ENCODE measurements around the gene KDM4B. TPM values are rescaled to one million over a fixed set of nuclear protein-coding genes. Genes with fewer than 3 reads are reported as not detected.
"Not testable (repeated sequence)": the region's sequence is repeated elsewhere in the genome, so short reads cannot be mapped to it uniquely, and the experiment has no call there.

KDM4B gene
- total and polyA plus RNA-seq, 9 donors = 5.2 to 62.9 (median 46.4) TPM

- WGBS, 3 donors = 87 to 91% (median 88%) methylated on average over 5 of the region's 5 CpGs
- TF ChIP-seq CTCF (IDR thresholded peaks at IDR 0.05) (no peak), EP300 (IDR thresholded peaks at IDR 0.05) (no peak), POLR2A (IDR thresholded peaks at IDR 0.05) (no peak)
- Histone ChIP-seq H3K4me1 (ENCODE audit: insufficient read depth) (no peaks in the 10 kb centered on the region), H3K27me3 (no peaks in the 10 kb centered on the region), H3K4me3 (no peak overlapping the region), H3K36me3 (no peaks in the 10 kb centered on the region), H3K9me3 (no peaks in the 10 kb centered on the region), H3K27ac (no peak overlapping the region)
- no peak for DNase-seq
- intact Hi-C loops (cut with DNase I) = no loop called here
Measured at GRCh38 chr19:5191091-5191490, 222.2 kb downstream of the KDM4B start.

- 84 to 89% (median 86%) methylated on average over 5 of the region's 5 CpGs for WGBS, 3 donors
Measured at GRCh38 chr19:5192568-5192967, 223.7 kb downstream of the KDM4B start.

GRCh38 chr19:5193192-5193591, 224.3 kb downstream of the KDM4B start:
- H3K36me3 ChIP-seq = no peaks in the 10 kb centered on the region
- 54 to 67% (median 58%) methylated on average over 7 of the region's 7 CpGs for WGBS, 3 donors
- no peak overlapping the region for H3K4me3 ChIP-seq
- H3K27ac ChIP-seq = no peak overlapping the region
- no peaks in the 10 kb centered on the region for H3K4me1 ChIP-seq (ENCODE audit: insufficient read depth)
- TF ChIP-seq POLR2A (IDR thresholded peaks at IDR 0.05) = no peak
- TF ChIP-seq EP300 (IDR thresholded peaks at IDR 0.05) = no peak
- no peak for TF ChIP-seq CTCF (IDR thresholded peaks at IDR 0.05)
- H3K27me3 ChIP-seq = no peaks in the 10 kb centered on the region
- no peaks in the 10 kb centered on the region for H3K9me3 ChIP-seq
- DNase-seq = no peak
- intact Hi-C loops (cut with DNase I) = no loop called here

More at GRCh38 chr19:5192568-5192967, 223.7 kb downstream of the KDM4B start:
- DNase-seq = no peak
- H3K36me3 ChIP-seq = no peaks in the 10 kb centered on the region
- no peak overlapping the region for H3K4me3 ChIP-seq
- intact Hi-C loops (cut with DNase I) = no loop called here
- TF ChIP-seq POLR2A (IDR thresholded peaks at IDR 0.05) = no peak
- TF ChIP-seq EP300 (IDR thresholded peaks at IDR 0.05) = no peak
- no peak for TF ChIP-seq CTCF (IDR thresholded peaks at IDR 0.05)
- H3K27ac ChIP-seq = no peak overlapping the region
- H3K4me1 ChIP-seq (ENCODE audit: insufficient read depth) = no peaks in the 10 kb centered on the region
- H3K9me3 ChIP-seq = no peaks in the 10 kb centered on the region
- H3K27me3 ChIP-seq = no peaks in the 10 kb centered on the region

- TF ChIP-seq CTCF (IDR thresholded peaks at IDR 0.05) = no peak
- TF ChIP-seq POLR2A (IDR thresholded peaks at IDR 0.05) = no peak
- TF ChIP-seq EP300 (IDR thresholded peaks at IDR 0.05) = no peak
- 89 to 93% (median 90%) methylated on average over 4 of the region's 4 CpGs for WGBS, 3 donors
- DNase-seq = no peak
- Histone ChIP-seq H3K36me3 (no peaks in the 10 kb centered on the region), H3K4me1 (ENCODE audit: insufficient read depth) (no peaks in the 10 kb centered on the region), H3K9me3 (no peaks in the 10 kb centered on the region), H3K27me3 (no peaks in the 10 kb centered on the region), H3K27ac (no peak overlapping the region), H3K4me3 (no peak overlapping the region)
- intact Hi-C loops (cut with DNase I) = no loop called here
Measured at GRCh38 chr19:5194641-5195040, 225.7 kb downstream of the KDM4B start.

- H3K36me3 ChIP-seq; intact Hi-C loops (cut with DNase I): not testable (repeated sequence)
- 72 to 85% (median 84%) methylated on average over 3 of the region's 3 CpGs for WGBS, 3 donors
Measured at GRCh38 chr19:5195587-5195986, 226.7 kb downstream of the KDM4B start.

More at GRCh38 chr19:5195587-5195986, 226.7 kb downstream of the KDM4B start:
- H3K4me3 ChIP-seq; H3K9me3 ChIP-seq; H3K27me3 ChIP-seq; H3K4me1 ChIP-seq (ENCODE audit: insufficient read depth); H3K27ac ChIP-seq; DNase-seq: not testable (repeated sequence)
